CD14-positive monocyte (primary cell): ENCODE results near the gene OR1N1. TPM values are rescaled to one million over a fixed set of nuclear protein-coding genes. Genes with fewer than 3 reads are reported as not detected.

ENCODE experiments used
- DNase-seq, 3 donors: peaks; one replicate each; pipeline ENCODE4 v3.0.0-alpha.2; 2011 to 2022
- H2AFZ ChIP-seq: 2 replicates; pipeline ENCODE4 v1.6.0; 2012; ENCODE audit warnings: mild to moderate bottlenecking, low read depth, low read length, inconsistent platforms; ENCODE audit not compliant: insufficient read depth, poor library complexity, severe bottlenecking
- H3K27ac ChIP-seq, 2 donors: 1 replicate in 1 of 2; 2 replicates in 1 of 2; pipeline ENCODE4 v1.5.1; 2012 to 2013; ENCODE audit warnings: low read length in 2 of 2, control low read depth in 1 of 2, inconsistent platforms in 1 of 2, low read depth in 1 of 2, mild to moderate bottlenecking in 1 of 2
- H3K27me3 ChIP-seq, 2 donors: one replicate each; pipeline versions ENCODE4 v1.6.0 to v1.6.1; 2011 to 2013; ENCODE audit warnings: low read length in 2 of 2; ENCODE audit not compliant: control insufficient read depth in 2 of 2, insufficient read depth in 2 of 2
- H3K36me3 ChIP-seq, 2 donors: replicated peaks in 1 of 2; 1 replicate in 1 of 2; 2 replicates in 1 of 2; pipeline versions ENCODE4 v1.5.1 to v1.6.1; 2012 to 2013; ENCODE audit warnings: low read length in 2 of 2, control low read depth in 1 of 2, inconsistent platforms in 1 of 2, mild to moderate bottlenecking in 1 of 2; ENCODE audit not compliant: insufficient read depth in 2 of 2, control insufficient read depth in 1 of 2
- H3K4me1 ChIP-seq, 2 donors: 1 replicate in 1 of 2; 2 replicates in 1 of 2; pipeline versions ENCODE4 v1.5.1 to v1.6.1; 2012 to 2013; ENCODE audit warnings: low read length in 2 of 2, control low read depth in 1 of 2, inconsistent platforms in 1 of 2, mild to moderate bottlenecking in 1 of 2, moderate library complexity in 1 of 2; ENCODE audit not compliant: insufficient read depth in 2 of 2, control insufficient read depth in 1 of 2
- H3K4me2 ChIP-seq: replicated peaks from 2 replicates; pipeline ENCODE3; 2012; ENCODE audit warnings: low read length, moderate library complexity, mild to moderate bottlenecking; ENCODE audit not compliant: poor library complexity, severe bottlenecking; ENCODE audit errors: extremely low read depth
- H3K4me3 ChIP-seq, 3 experiments: fragments of 200-600 bp in 1 of 3; sonication (generic) in 1 of 3; replicated peaks in 1 of 3; 1 replicate in 2 of 3; 2 replicates in 1 of 3; pipeline ENCODE4 v1.5.1; 2011 to 2013; ENCODE audit warnings: low read length in 3 of 3, mild to moderate bottlenecking in 3 of 3, control low read depth in 2 of 3, low read depth in 2 of 3, inconsistent platforms in 1 of 3, moderate library complexity in 1 of 3
- H3K79me2 ChIP-seq: 2 replicates; pipeline ENCODE4 v1.6.0; 2012; ENCODE audit warnings: mild to moderate bottlenecking, control low read depth, inconsistent platforms, low read length, moderate library complexity; ENCODE audit not compliant: insufficient read depth
- H3K9ac ChIP-seq: 2 replicates; pipeline ENCODE4 v1.6.0; 2017; ENCODE audit warnings: low read length, mild to moderate bottlenecking; ENCODE audit not compliant: insufficient read depth, poor library complexity, severe bottlenecking
- H3K9me3 ChIP-seq, 2 donors: replicated peaks in 1 of 2; 1 replicate in 1 of 2; 2 replicates in 1 of 2; pipeline versions ENCODE4 v1.5.1 to v1.6.1; 2012 to 2013; ENCODE audit warnings: low read length in 2 of 2, control low read depth in 1 of 2; ENCODE audit not compliant: control insufficient read depth in 1 of 2, insufficient read depth in 1 of 2
- H4K20me1 ChIP-seq: 2 replicates; pipeline ENCODE4 v1.6.0; 2012; ENCODE audit warnings: mild to moderate bottlenecking, low read length, control low read depth, moderate library complexity; ENCODE audit not compliant: insufficient read depth
- H3K27ac Mint-ChIP-seq, 7 donors: one replicate each; pipeline ENCODE4 v1.8.0; 2020; ENCODE audit warnings: mild to moderate bottlenecking in 7 of 7, mixed read lengths in 7 of 7, moderate library complexity in 6 of 7, inconsistent platforms in 2 of 7
- H3K27me3 Mint-ChIP-seq, 3 donors: one replicate each; pipeline ENCODE4 v1.8.0; 2021 to 2022; ENCODE audit warnings: low read depth in 3 of 3, mild to moderate bottlenecking in 3 of 3, mixed read lengths in 3 of 3, moderate library complexity in 3 of 3, inconsistent platforms in 1 of 3
- H3K36me3 Mint-ChIP-seq, 2 donors: one replicate each; pipeline ENCODE4 v1.8.0; 2020; ENCODE audit warnings: mixed read lengths in 2 of 2, inconsistent platforms in 1 of 2, mild to moderate bottlenecking in 1 of 2
- H3K4me1 Mint-ChIP-seq: one replicate; pipeline ENCODE4 v1.8.0; 2020; ENCODE audit warnings: mild to moderate bottlenecking, mixed read lengths
- H3K4me3 Mint-ChIP-seq, 2 donors: one replicate each; pipeline ENCODE4 v1.8.0; 2020; ENCODE audit warnings: mild to moderate bottlenecking in 2 of 2, mixed read lengths in 2 of 2, moderate library complexity in 1 of 2
- H3K9me3 Mint-ChIP-seq, 7 donors: one replicate each; pipeline ENCODE4 v1.8.0; 2020 to 2022; ENCODE audit warnings: mixed read lengths in 7 of 7, mild to moderate bottlenecking in 6 of 7, moderate library complexity in 6 of 7, inconsistent platforms in 2 of 7
- CTCF ChIP-seq: fragments of 200-600 bp; IDR thresholded peaks from one replicate; pipeline ENCODE4 v1.8.0; 2022; ENCODE audit warnings: antibody characterized with exemption, mild to moderate bottlenecking
- WGBS: methylation state at CpG from one replicate; pipeline ENCODE4 v1.1.5; 2013; ENCODE audit warnings: missing lambda C conversion rate; ENCODE audit not compliant: insufficient coverage; 5-methylcytosine and 5-hydroxymethylcytosine counted together
- intact Hi-C, 2 donors: fragments of 100-400 bp; cut with micrococcal nuclease; formaldehyde crosslinking; loops; one replicate each; pipeline versions ENCODE4 v1.15.0 to v1.15.1; 2023
- polyA plus RNA-seq, 3 donors: library from polyadenylated mRNA; depleted of rRNA in 1 of 3; unstranded in 2 of 3; stranded (reverse) in 1 of 3; fragments of 300-500 nt in 2 of 3; fragments of >200 nt in 1 of 3; fragmentation: Illumina TruSeq in 2 of 3; gene quantifications; 1 replicate in 2 of 3; 2 replicates in 1 of 3; pipeline ENCODE4 v1.2.3, GENCODE V29; 2012 to 2021

OR1N1 gene
- polyA plus RNA-seq, 3 donors, result not detected

DNA sequence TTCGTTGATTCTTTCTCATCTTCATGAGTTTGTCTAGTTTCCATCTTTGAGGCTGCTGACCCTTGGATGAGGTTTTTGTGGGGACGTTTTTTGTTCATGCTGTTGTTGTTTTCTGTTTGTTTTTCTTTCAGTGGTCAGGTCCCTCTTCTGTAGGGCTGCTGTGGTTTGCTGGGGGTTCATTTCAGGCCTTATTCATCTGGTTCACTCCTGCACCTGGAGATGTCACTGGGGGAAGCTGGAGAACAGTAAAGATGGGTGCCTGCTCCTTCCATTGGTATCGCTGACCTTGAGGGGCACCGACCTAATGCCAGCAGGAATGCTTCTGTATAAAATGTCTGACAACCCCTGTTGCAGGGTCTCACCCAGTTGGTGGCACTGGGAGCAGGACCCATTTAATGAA is 34.4 kb upstream of the OR1N1 start:
- Mint-ChIP-seq H3K36me3 (no peaks in the 10 kb centered on the region), H3K4me3 (no peak overlapping the region), H3K4me1 (no peaks in the 10 kb centered on the region), H3K27me3 (peaks cover 0 to 3% (median 0%) of the 10 kb centered on the region in 3 donors), H3K9me3 (peaks cover 2 to 15% (median 11%) of the 10 kb centered on the region in 7 donors), H3K27ac (no peak overlapping the region)
- intact Hi-C loops, result no loop called here
- WGBS, result 95% methylated on average over 4 of the region's 4 CpGs
- Histone ChIP-seq H3K4me3 (no peak overlapping the region), H3K9me3 (peaks cover 0 to 11% of the 10 kb centered on the region in 2 donors), H3K4me1 (no peaks in the 10 kb centered on the region), H2AFZ (no peak overlapping the region), H3K79me2 (no peaks in the 10 kb centered on the region), H3K27me3 (no peaks in the 10 kb centered on the region), H3K9ac (no peak overlapping the region), H3K27ac (no peak overlapping the region), H3K36me3 (no peaks in the 10 kb centered on the region), H4K20me1 (no peaks in the 10 kb centered on the region), H3K4me2 (no peak overlapping the region)
- no peak for DNase-seq
- TF ChIP-seq CTCF, result no peak

GRCh38 chr9:122552812-122553211 is 25.7 kb upstream of the OR1N1 start, which contains the start of gene OR1N2:
OR1N2 (plus strand) TSS chr9:122553112; CDS start chr9:122553212, 100 bp downstream.
- Mint-ChIP-seq H3K27me3 (peaks cover 0 to 10% (median 3%) of the 10 kb centered on the region in 3 donors), H3K27ac (no peak within 1 kb of the TSS), H3K4me1 (no peaks in the 10 kb centered on the region), H3K4me3 (no peak within 1 kb of the TSS), H3K9me3 (peaks cover 0 to 8% (median 3%) of the 10 kb centered on the region in 7 donors), H3K36me3 (no peaks in the 10 kb centered on the region)
- H3K4me3 ChIP-seq, result no peak within 1 kb of the TSS
- 70% methylated on average over 2 of the region's 2 CpGs for WGBS
- H3K79me2 ChIP-seq, result no peaks in the 10 kb centered on the region
- no peaks in the 10 kb centered on the region for H3K4me1 ChIP-seq
- H4K20me1 ChIP-seq, result no peaks in the 10 kb centered on the region
- H3K27me3 ChIP-seq, result no peaks in the 10 kb centered on the region
- no peak within 1 kb of the TSS for H2AFZ ChIP-seq
- intact Hi-C loops, result no loop called here
- H3K27ac ChIP-seq, result no peak within 1 kb of the TSS
- no peak for TF ChIP-seq CTCF
- H3K4me2 ChIP-seq, result no peak within 1 kb of the TSS
- DNase-seq, result no peak
- H3K36me3 ChIP-seq, result no peaks in the 10 kb centered on the region
- H3K9ac ChIP-seq, result no peak within 1 kb of the TSS
- no peaks in the 10 kb centered on the region for H3K9me3 ChIP-seq
